Caco-2 (cell line): ENCODE results near the gene ANO8. TPM values are rescaled to one million over a fixed set of nuclear protein-coding genes. Genes with fewer than 3 reads are reported as not detected.

ENCODE experiments used
- BruUV-seq: library from RNA; stranded (reverse); fragments of 400-500 nt; replicated peaks from 2 replicates; lab custom pipeline; 2021; lab: Mats Ljungman, UMichigan
- CTCF ChIA-PET: fragments of 300-600 bp; sonication (Branson Sonifier 250); formaldehyde crosslinking; loops from one replicate; lab custom pipeline; 2022; ENCODE audit warnings: antibody characterized with exemption; lab: Charles Lee
- POLR2A ChIA-PET: fragments of 300-600 bp; sonication (Branson Sonifier 250); formaldehyde crosslinking; loops from one replicate; lab custom pipeline; 2022; ENCODE audit warnings: antibody characterized with exemption; lab: Charles Lee
- DNase-seq, 2 experiments: peaks; one replicate each; pipeline versions ENCODE4 v3.0.0 to v3.0.0-alpha.2; 2020 to 2022
- H3K27me3 ChIP-seq: replicated peaks from 2 replicates; pipeline ENCODE4 v1.6.0; 2011; ENCODE audit warnings: low read length; ENCODE audit not compliant: control insufficient read depth, insufficient read depth
- H3K36me3 ChIP-seq: 2 replicates; pipeline ENCODE4 v1.5.1; 2011; ENCODE audit warnings: low read length; ENCODE audit not compliant: control insufficient read depth, insufficient read depth
- H3K4me1 ChIP-seq: fragments of 250-450 bp; sonication (Bioruptor Pico); 2 replicates; pipeline ENCODE4 v1.5.1; 2020; ENCODE audit warnings: mild to moderate bottlenecking
- H3K4me3 ChIP-seq: 2 replicates; pipeline ENCODE4 v1.5.1; 2011; ENCODE audit warnings: low read depth, mild to moderate bottlenecking, control low read depth, low read length
- H3K9me3 ChIP-seq: fragments of 250-450 bp; sonication (Bioruptor Pico); 2 replicates; pipeline ENCODE4 v1.5.1; 2020; ENCODE audit warnings: mild to moderate bottlenecking, moderate library complexity
- H3K27ac Mint-ChIP-seq: one replicate; pipeline ENCODE4 v1.8.0; 2022; ENCODE audit warnings: mixed read lengths; ENCODE audit not compliant: unreplicated experiment
- H3K27me3 Mint-ChIP-seq: one replicate; pipeline ENCODE4 v1.8.0; 2022; ENCODE audit warnings: mixed read lengths; ENCODE audit not compliant: insufficient read depth, unreplicated experiment
- H3K36me3 Mint-ChIP-seq: one replicate; pipeline ENCODE4 v1.8.0; 2022; ENCODE audit warnings: mild to moderate bottlenecking, mixed read lengths; ENCODE audit not compliant: insufficient read depth, unreplicated experiment
- H3K4me1 Mint-ChIP-seq: one replicate; pipeline ENCODE4 v1.8.0; 2022; ENCODE audit warnings: low read depth, mixed read lengths; ENCODE audit not compliant: unreplicated experiment
- H3K4me3 Mint-ChIP-seq: one replicate; pipeline ENCODE4 v1.8.0; 2022; ENCODE audit warnings: mild to moderate bottlenecking, moderate library complexity, mixed read lengths; ENCODE audit not compliant: unreplicated experiment
- H3K9me3 Mint-ChIP-seq: one replicate; pipeline ENCODE4 v1.8.0; 2022; ENCODE audit warnings: mixed read lengths; ENCODE audit not compliant: unreplicated experiment
- intact Hi-C: fragments of 100-400 bp; cut with micrococcal nuclease; formaldehyde crosslinking; loops from one replicate; pipeline ENCODE4 v1.10.0; 2022; ENCODE audit not compliant: unreplicated experiment
- total RNA-seq: library from RNA; stranded (reverse); gene quantifications from 2 replicates; pipeline ENCODE4 v1.2.3, GENCODE V29; 2022
- TF ChIP-seq, protein P1 (sequence below), 2 experiments: fragments of 200-600 bp in 1 of 2; IDR thresholded peaks; 1 replicate in 1 of 2; 2 replicates in 1 of 2; pipeline versions ENCODE4 v1.5.1 to v1.8.0; 2011 to 2022; ENCODE audit warnings: antibody characterized with exemption in 1 of 2, control low read depth in 1 of 2, inconsistent platforms in 1 of 2, low read depth in 1 of 2, low read length in 1 of 2, mild to moderate bottlenecking in 1 of 2, moderate library complexity in 1 of 2; ENCODE audit not compliant: insufficient read depth in 1 of 2, severe bottlenecking in 1 of 2, unreplicated experiment in 1 of 2

Gene ANO8
- total RNA-seq, 1 experiment from 2014 or later: 11.5 TPM

DNA sequence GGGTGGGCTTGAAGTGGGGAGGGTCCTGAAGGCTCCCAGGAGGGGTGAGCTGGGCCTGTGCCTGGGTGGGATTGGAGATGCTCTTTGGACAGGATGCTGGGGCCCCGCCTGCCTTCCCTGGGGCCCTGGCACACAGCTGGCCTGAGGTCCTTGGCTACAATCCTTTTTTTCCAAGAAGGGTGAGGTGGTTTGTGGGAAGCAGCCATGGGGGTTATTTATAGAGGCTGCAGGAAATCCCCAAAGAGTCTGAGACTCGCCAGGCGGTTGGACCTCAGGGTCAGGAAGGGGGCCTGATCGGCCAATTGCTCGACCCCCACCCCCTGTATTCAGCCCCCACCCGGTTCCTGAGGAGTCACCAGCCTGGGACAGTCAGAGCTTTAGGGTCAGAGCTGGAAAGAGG lies 12.7 kb upstream of the ANO8 start:
- ChIA-PET CTCF (no interaction called here), POLR2A (no interaction called here)
- Histone ChIP-seq H3K27me3 (no peaks in the 10 kb centered on the region), H3K9me3 (no peaks in the 10 kb centered on the region), H3K36me3 (no peaks in the 10 kb centered on the region), H3K4me1 (no peaks in the 10 kb centered on the region), H3K4me3 (no peak overlapping the region)
- Mint-ChIP-seq H3K27me3 (peaks cover 6% of the 10 kb centered on the region), H3K36me3 (peaks cover 5% of the 10 kb centered on the region), H3K4me3 (no peak overlapping the region), H3K27ac (no peak overlapping the region), H3K9me3 (no peaks in the 10 kb centered on the region), H3K4me1 (no peaks in the 10 kb centered on the region)
- no peak for DNase-seq
- TF ChIP-seq, protein P1, sequence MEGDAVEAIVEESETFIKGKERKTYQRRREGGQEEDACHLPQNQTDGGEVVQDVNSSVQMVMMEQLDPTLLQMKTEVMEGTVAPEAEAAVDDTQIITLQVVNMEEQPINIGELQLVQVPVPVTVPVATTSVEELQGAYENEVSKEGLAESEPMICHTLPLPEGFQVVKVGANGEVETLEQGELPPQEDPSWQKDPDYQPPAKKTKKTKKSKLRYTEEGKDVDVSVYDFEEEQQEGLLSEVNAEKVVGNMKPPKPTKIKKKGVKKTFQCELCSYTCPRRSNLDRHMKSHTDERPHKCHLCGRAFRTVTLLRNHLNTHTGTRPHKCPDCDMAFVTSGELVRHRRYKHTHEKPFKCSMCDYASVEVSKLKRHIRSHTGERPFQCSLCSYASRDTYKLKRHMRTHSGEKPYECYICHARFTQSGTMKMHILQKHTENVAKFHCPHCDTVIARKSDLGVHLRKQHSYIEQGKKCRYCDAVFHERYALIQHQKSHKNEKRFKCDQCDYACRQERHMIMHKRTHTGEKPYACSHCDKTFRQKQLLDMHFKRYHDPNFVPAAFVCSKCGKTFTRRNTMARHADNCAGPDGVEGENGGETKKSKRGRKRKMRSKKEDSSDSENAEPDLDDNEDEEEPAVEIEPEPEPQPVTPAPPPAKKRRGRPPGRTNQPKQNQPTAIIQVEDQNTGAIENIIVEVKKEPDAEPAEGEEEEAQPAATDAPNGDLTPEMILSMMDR (IDR thresholded peaks at IDR 0.05; ENCODE audit: insufficient read depth in 1 of 2, low read depth in 1 of 2, low read length in 1 of 2, severe bottlenecking in 1 of 2, unreplicated experiment in 1 of 2): no peak
- BruUV-seq: no TSS peak
- intact Hi-C loops: loop anchor here (5.0 kb wide), 1 partner anchor 120 kb away; no protein-coding TSS in a partner anchor

DNA sequence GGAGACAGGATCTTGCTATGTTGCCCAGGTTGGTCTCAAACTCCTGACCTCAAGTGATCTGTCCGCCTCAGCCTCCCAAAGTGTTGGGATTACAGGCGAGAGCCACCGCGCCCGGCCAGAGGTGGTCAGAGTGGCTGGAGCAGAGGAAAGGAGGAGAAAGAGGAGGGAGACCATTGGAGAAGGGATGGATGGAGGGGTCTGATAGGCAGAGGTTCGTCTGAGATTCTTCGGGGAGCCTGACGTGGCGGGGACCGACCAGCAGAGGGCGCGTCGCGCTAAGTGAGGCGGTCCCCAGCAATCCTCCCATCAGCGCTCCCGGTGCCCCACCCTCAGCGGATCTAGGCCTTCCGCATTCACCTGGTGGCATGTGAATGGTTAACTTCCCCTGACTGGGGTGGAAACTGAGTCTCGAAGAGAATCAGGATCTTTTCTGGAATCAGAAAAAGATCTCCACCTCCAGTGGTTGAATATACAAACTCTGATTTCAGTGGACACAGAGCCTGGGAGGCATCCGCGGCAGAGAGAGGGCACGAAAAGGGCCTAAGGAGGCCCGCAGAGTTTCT lies 11.5 kb upstream of the ANO8 start:
- H3K36me3 Mint-ChIP-seq: peaks cover 5% of the 10 kb centered on the region
- DNase-seq: peak; percentile 65 to 83
- Histone ChIP-seq H3K9me3 (no peaks in the 10 kb centered on the region), H3K36me3 (no peaks in the 10 kb centered on the region), H3K27me3 (no peaks in the 10 kb centered on the region), H3K4me3 (no peak overlapping the region), H3K4me1 (no peaks in the 10 kb centered on the region)
- H3K9me3 Mint-ChIP-seq: no peaks in the 10 kb centered on the region
- BruUV-seq: no TSS peak
- peaks cover 6% of the 10 kb centered on the region for H3K27me3 Mint-ChIP-seq
- H3K27ac Mint-ChIP-seq: no peak overlapping the region
- TF ChIP-seq, protein P1 (IDR thresholded peaks at IDR 0.05; ENCODE audit: insufficient read depth in 1 of 2, low read depth in 1 of 2, low read length in 1 of 2, severe bottlenecking in 1 of 2, unreplicated experiment in 1 of 2): peak; percentile 90 to 91
- intact Hi-C loops: loop anchor here (1.0 to 5.0 kb wide), 2 partner anchors 40 to 121 kb away; no protein-coding TSS in a partner anchor
- ChIA-PET POLR2A (no interaction called here), CTCF (interaction anchor here (0.7 kb wide), 1 partner anchor 429 kb away, joined by 4 read pairs; no protein-coding TSS in a partner anchor)
- H3K4me1 Mint-ChIP-seq: no peaks in the 10 kb centered on the region
- no peak overlapping the region for H3K4me3 Mint-ChIP-seq

DNA sequence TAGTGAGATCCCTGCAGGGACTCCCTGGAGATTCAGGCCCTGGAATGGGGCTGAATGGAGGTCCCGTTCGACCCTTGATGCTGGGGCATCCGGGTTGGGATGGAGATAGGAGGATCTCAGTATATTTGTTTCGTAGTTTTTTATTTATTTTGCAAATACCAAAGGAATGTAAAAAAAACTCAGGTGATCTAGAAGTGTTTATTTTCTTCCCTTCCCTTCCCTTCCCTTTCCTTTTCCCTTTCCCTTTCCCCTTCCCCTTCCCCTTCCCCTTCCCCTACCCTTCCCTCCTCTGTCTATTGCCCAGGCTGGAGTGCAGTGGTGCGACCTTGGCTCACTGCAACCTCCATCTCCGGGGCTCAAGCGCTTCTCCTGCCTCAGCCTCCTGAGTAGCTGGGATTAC lies 7.2 kb upstream of the ANO8 start:
- Histone ChIP-seq H3K4me3 (no peak overlapping the region), H3K9me3 (no peaks in the 10 kb centered on the region), H3K27me3 (no peaks in the 10 kb centered on the region), H3K4me1 (0 out of 2 replicates have a peak, but pooled peaks cover 5% of the 10 kb centered on the region), H3K36me3 (no peaks in the 10 kb centered on the region)
- TF ChIP-seq, protein P1 (IDR thresholded peaks at IDR 0.05; ENCODE audit: insufficient read depth in 1 of 2, low read depth in 1 of 2, low read length in 1 of 2, severe bottlenecking in 1 of 2, unreplicated experiment in 1 of 2): no peak
- intact Hi-C loops: no loop called here
- H3K36me3 Mint-ChIP-seq: peaks cover 33% of the 10 kb centered on the region
- no peak for DNase-seq
- H3K27ac Mint-ChIP-seq: no peak overlapping the region
- no TSS peak for BruUV-seq
- no peaks in the 10 kb centered on the region for H3K4me1 Mint-ChIP-seq
- no peak overlapping the region for H3K4me3 Mint-ChIP-seq
- no peaks in the 10 kb centered on the region for H3K27me3 Mint-ChIP-seq
- POLR2A ChIA-PET: no interaction called here
- H3K9me3 Mint-ChIP-seq: no peaks in the 10 kb centered on the region
- CTCF ChIA-PET: no interaction called here
